Measurements from ENCODE around the gene FNDC5.
A peak's percentile ranks its signal among the peaks of the same experiment; 100 is the strongest.

FNDC5 gene

DNA sequence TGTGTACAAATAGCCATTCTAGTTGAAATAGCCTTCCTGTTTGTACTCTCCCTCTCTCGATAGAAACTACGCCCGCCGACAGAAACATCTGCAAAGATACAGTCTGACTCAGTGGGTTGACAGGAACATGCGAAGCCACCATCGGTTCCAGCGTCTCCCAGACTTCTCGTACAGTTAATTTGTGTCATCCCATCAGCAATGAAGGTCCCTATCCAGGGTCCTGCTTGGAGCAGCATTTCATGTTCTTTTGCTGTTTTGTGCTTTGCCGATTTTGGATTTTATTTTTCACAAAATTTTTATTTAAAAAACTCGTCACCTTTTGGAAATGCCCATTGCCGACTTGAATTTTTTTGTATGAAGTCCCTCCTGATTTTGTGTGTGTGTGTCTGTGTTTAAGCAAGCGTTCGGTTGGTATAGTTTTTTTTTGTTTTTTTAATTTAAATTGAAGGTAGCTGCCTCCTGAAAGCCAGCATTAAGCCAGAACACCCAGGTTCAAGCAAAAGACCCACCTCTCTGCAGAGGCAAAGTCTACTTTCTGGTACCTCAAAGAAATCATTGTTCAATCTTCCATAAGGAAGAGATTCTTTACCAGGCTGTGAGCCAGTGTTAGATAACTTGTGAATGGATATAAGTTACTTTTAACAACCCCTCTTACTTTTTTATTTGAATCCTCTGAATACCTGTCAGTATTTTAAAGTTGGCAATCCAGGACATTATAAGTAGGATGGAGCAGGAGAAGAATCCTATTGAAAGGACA lies 14.7 kb downstream of the FNDC5 start:
- DNase-seq (ENCODE audit: insufficient read length, low spot score) (no peak), FAIRE-seq (no peak)
- TF ChIP-seq, protein P1, sequence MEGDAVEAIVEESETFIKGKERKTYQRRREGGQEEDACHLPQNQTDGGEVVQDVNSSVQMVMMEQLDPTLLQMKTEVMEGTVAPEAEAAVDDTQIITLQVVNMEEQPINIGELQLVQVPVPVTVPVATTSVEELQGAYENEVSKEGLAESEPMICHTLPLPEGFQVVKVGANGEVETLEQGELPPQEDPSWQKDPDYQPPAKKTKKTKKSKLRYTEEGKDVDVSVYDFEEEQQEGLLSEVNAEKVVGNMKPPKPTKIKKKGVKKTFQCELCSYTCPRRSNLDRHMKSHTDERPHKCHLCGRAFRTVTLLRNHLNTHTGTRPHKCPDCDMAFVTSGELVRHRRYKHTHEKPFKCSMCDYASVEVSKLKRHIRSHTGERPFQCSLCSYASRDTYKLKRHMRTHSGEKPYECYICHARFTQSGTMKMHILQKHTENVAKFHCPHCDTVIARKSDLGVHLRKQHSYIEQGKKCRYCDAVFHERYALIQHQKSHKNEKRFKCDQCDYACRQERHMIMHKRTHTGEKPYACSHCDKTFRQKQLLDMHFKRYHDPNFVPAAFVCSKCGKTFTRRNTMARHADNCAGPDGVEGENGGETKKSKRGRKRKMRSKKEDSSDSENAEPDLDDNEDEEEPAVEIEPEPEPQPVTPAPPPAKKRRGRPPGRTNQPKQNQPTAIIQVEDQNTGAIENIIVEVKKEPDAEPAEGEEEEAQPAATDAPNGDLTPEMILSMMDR (IDR thresholded peaks at IDR 0.05; ENCODE audit: insufficient read depth, missing control alignments), result no peak

DNA sequence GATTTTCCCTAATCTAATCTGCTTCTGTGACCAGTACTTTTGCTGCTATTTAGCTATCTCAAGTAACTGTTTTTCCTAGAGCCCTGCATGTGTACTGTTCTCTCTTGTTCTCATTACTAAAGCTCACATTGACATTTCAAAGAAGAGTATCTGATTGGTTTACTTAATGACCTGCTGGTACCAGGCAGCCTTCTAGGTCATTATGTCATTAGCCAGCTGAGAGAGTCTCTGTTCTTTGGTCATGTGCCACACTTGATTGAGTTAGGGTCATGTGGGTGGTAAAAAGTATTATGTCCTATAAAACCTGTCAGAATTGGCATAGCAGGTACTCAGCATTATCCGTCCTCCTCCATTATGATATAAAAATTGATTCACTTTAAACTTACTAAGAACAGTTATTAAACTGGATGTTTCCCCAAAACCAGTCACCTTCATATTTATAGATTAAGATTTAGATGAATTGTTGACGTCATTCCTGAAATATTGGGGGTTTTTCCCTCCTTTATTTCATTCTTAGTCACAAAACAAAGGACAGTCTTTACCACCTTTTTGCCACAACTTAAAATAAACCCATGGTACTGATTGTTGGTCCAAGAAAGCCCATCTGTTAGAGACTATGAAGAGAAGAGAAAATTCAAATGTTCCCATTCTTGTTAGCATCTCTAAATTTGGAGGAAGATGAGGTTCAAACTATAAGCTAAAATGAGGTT lies 22.2 kb downstream of the FNDC5 start:
- no peak for FAIRE-seq
- DNase-seq (ENCODE audit: insufficient read length, low spot score), result no peak
- TF ChIP-seq, protein P1 (IDR thresholded peaks at IDR 0.05; ENCODE audit: insufficient read depth, missing control alignments), result no peak

DNA sequence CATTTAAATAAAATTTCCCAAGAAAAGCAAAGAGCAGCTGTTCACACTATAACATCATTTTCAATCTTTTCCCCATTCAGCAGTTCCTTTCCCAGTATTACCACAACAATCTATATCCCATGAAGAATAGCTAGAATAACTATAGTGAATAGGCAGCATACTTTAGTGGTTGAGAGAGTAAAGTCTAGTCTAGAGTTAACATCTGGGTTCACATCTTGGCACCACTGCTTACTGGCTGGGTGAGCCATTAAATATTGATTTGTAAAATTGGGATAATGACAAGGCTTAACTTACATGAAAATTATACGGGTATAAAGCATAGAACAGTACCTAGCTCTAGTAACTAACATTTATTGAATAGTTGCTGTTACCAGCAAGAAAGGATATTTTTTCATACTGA lies 38.8 kb downstream of the FNDC5 start:
- FAIRE-seq (no peak), DNase-seq (ENCODE audit: insufficient read length, low spot score) (no peak)
- TF ChIP-seq, protein P1 (IDR thresholded peaks at IDR 0.05; ENCODE audit: insufficient read depth, missing control alignments), result no peak

DNA sequence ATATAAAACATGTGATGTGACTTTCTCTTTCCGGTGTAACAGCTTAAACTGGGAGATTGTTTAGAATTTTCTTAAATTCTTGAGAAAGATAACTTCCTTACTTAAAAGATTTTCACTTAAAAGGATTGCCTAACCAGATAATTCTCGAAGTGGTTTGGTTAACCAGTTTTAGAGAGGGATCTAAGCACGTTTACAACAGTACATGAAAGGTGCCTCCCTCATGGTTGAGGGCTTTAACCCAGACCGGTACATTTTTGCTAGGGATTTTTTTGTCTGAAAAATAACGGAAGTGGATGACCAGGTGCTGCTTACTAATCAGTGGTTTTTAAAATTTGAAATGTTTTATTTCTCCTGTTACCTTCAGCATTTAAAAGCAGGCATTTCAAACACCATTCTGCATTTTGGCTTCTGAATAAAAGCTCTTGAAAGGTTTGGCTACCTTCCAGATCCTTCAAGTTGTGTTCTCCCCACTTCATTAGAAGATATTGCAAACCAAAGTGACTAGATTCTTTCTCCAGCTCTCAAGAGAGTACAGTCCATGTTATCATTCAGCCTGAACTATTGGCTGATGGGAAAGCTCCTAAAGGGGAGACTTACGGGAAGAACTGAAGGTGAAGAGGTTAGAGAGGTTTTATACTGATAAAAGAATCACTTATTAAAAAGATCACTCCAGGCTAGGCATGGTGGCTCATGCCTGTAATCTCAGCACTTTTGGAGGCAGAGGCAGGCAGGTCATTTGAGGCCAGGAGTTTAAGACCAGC lies 40.4 kb downstream of the FNDC5 start:
- TF ChIP-seq, protein P1 (IDR thresholded peaks at IDR 0.05; ENCODE audit: insufficient read depth, missing control alignments), result no peak
- DNase-seq (ENCODE audit: insufficient read length, low spot score) (no peak), FAIRE-seq (no peak)

DNA sequence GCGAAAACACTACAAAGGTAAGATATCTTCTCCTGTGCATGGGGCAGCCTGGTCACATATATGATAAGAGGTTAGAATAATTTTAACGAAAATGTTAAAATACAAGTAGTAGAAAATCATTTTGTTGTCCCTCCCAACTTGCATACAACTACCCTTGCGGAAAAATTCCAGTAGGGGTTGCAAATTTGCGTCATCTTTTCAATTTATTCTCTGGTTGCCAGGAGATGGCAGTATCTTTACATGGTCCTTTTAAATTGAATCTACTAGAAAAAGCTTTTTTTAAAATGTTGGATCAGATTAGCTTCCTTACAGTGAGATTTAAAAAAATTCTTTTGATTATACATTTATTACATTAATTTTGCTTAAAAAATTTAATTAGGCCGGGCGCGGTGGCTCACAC lies 42.4 kb downstream of the FNDC5 start:
- TF ChIP-seq, protein P1 (IDR thresholded peaks at IDR 0.05; ENCODE audit: insufficient read depth, missing control alignments), result peak; percentile 39
- FAIRE-seq (no peak), DNase-seq (ENCODE audit: insufficient read length, low spot score) (no peak)

DNA sequence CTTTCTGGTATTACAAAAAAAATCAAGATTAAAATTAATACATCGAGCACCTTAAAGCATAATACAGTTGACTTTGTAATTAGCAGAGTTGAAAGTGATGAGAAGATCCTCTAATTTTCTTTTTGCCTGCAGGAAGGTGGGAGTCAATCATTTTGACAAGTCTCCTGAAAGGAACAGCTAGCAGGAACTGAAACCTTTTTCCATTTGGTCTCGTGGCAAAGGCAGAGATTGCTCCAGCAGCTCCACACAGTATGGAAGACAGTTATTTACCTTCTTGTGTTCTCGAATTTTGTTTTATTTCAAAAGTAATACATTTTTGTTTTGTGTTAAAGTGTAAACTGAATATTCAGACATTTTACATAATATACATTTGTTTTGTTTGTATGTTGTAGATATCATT lies 45.5 kb downstream of the FNDC5 start:
- FAIRE-seq (no peak), DNase-seq (ENCODE audit: insufficient read length, low spot score) (no peak)
- TF ChIP-seq, protein P1 (IDR thresholded peaks at IDR 0.05; ENCODE audit: insufficient read depth, missing control alignments), result no peak

Data from D721Med (cell line).